Keratinocyte (primary cell): ENCODE results near the gene WNT7B. TPM values are rescaled to one million over a fixed set of nuclear protein-coding genes. Genes with fewer than 3 reads are reported as not detected.

ENCODE experiments used
- DNase-seq: peaks from one replicate; pipeline ENCODE4 v3.0.0-alpha.2; 2011; ENCODE audit warnings: low read depth, missing footprints, low spot score
- FAIRE-seq: peaks from 2 replicates; lab custom pipeline; 2011; peaks lifted over from hg19 to GRCh38; lab: Jason Lieb, UNC
- H2AFZ ChIP-seq: 2 replicates; pipeline ENCODE4 v1.6.0; 2012; ENCODE audit warnings: low read length, control low read depth, inconsistent platforms; ENCODE audit not compliant: control insufficient read depth
- H3K27ac ChIP-seq: 2 replicates; pipeline ENCODE4 v1.5.1; 2011; ENCODE audit warnings: low read length; ENCODE audit not compliant: control insufficient read depth, insufficient read depth
- H3K27me3 ChIP-seq: 3 replicates; pipeline ENCODE4 v1.6.0; 2011; ENCODE audit warnings: low read length; ENCODE audit not compliant: control insufficient read depth, insufficient read depth; ENCODE audit errors: extremely low read depth
- H3K36me3 ChIP-seq, 2 experiments: 2 replicates in 1 of 2; 3 replicates in 1 of 2; pipeline ENCODE4 v1.5.1; 2011; ENCODE audit warnings: low read length in 2 of 2, mild to moderate bottlenecking in 1 of 2; ENCODE audit not compliant: control insufficient read depth in 2 of 2, insufficient read depth in 2 of 2; ENCODE audit errors: extremely low read depth in 1 of 2
- H3K4me1 ChIP-seq: 3 replicates; pipeline ENCODE4 v1.5.1; 2011; ENCODE audit warnings: low read length; ENCODE audit not compliant: control insufficient read depth, insufficient read depth; ENCODE audit errors: extremely low read depth
- H3K4me2 ChIP-seq: 3 replicates; pipeline ENCODE4 v1.6.0; 2011; ENCODE audit warnings: low read depth, low read length; ENCODE audit not compliant: control insufficient read depth, insufficient read depth; ENCODE audit errors: extremely low read depth
- H3K4me3 ChIP-seq, 3 experiments: fragments of 200-600 bp in 1 of 3; sonication (generic) in 1 of 3; 2 replicates in 2 of 3; 3 replicates in 1 of 3; pipeline ENCODE4 v1.5.1; 2011 to 2016; ENCODE audit warnings: low read length in 3 of 3, mild to moderate bottlenecking in 3 of 3, control low read depth in 2 of 3, inconsistent platforms in 1 of 3, low read depth in 1 of 3, mixed read lengths in 1 of 3, mixed run types in 1 of 3, moderate library complexity in 1 of 3; ENCODE audit not compliant: control insufficient read depth in 2 of 3, insufficient read depth in 2 of 3; ENCODE audit errors: extremely low read depth in 1 of 3
- H3K79me2 ChIP-seq: 2 replicates; pipeline ENCODE4 v1.6.0; 2012; ENCODE audit warnings: low read length; ENCODE audit not compliant: control insufficient read depth, insufficient read depth
- H3K9ac ChIP-seq: 3 replicates; pipeline ENCODE4 v1.6.0; 2011; ENCODE audit warnings: low read length; ENCODE audit not compliant: control insufficient read depth, insufficient read depth; ENCODE audit errors: extremely low read depth
- H3K9me1 ChIP-seq: 3 replicates; pipeline ENCODE4 v1.6.0; 2011; ENCODE audit warnings: low read length; ENCODE audit not compliant: control insufficient read depth, insufficient read depth; ENCODE audit errors: extremely low read depth
- H3K9me3 ChIP-seq: 2 replicates; pipeline ENCODE4 v1.5.1; 2012; ENCODE audit warnings: low read depth, low read length; ENCODE audit not compliant: control insufficient read depth
- H4K20me1 ChIP-seq: 3 replicates; pipeline ENCODE4 v1.6.0; 2011; ENCODE audit warnings: low read length; ENCODE audit not compliant: control insufficient read depth, insufficient read depth; ENCODE audit errors: extremely low read depth
- CTCF ChIP-seq, 3 experiments: IDR thresholded peaks in 1 of 3; conservative IDR thresholded peaks in 1 of 3; optimal IDR thresholded peaks in 1 of 3; 2 replicates in 2 of 3; 3 replicates in 1 of 3; pipeline versions ENCODE3 to v1.5.1; 2011; ENCODE audit warnings: low read length in 3 of 3, mild to moderate bottlenecking in 3 of 3, moderate library complexity in 2 of 3, control low read depth in 1 of 3, inconsistent platforms in 1 of 3; ENCODE audit not compliant: insufficient read depth in 2 of 3; ENCODE audit errors: extremely low read depth in 1 of 3
- EZH2 ChIP-seq: IDR thresholded peaks from one replicate; pipeline ENCODE4 v1.6.1; 2012; ENCODE audit warnings: inconsistent platforms, mild to moderate bottlenecking, low read length, moderate library complexity
- dilution Hi-C: fragments of 300-500 bp; cut with MboI; formaldehyde crosslinking; loops from one replicate; pipeline ENCODE4 v1.7.0; 2020; ENCODE audit warnings: low sequenced_read_pairs; ENCODE audit not compliant: extremely low pct_ligation_motif_present
- polyA plus RNA-seq, 5 experiments: library from polyadenylated mRNA; depleted of rRNA in 3 of 5; stranded (reverse) in 3 of 5; stranded (forward) in 1 of 5; unstranded in 1 of 5; fragments of >200 nt; gene quantifications; 1 replicate in 1 of 5; 2 replicates in 3 of 5; 3 replicates in 1 of 5; pipeline versions ENCODE4 v1.2.1 to v1.2.3, GENCODE V29; 2011 to 2012; ENCODE audit warnings: missing spikeins in 2 of 5, low read depth in 1 of 5, low replicate concordance in 1 of 5

WNT7B gene
- polyA plus RNA-seq, 1 donor (not counting 4 experiments of a cell fraction or from before 2014, with no cell fraction given) = 1.7 TPM

DNA sequence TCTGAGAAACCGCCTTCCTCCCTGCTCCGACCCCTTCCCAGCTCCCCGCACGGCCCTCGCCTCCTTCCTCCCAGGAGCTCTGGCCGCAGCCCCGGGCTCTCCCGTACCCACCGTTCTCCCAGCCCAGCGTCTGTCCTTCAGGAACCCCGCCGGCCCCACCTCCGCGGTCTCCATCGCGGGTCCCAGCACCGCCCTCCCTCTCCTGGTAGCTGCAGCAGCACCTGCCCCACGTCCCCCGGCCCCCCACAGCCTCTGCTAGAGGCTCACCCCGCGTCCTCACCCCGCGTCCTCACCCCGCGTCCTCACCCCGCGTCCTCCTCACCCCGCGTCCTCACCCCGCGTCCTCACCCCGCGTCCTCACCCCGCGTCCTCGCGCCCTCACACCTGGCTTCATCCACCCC, 85.9 kb downstream of the WNT7B start:
- Histone ChIP-seq H4K20me1 (no peaks in the 10 kb centered on the region), H3K4me3 (no peak overlapping the region), H3K4me1 (peaks cover 4% of the 10 kb centered on the region), H3K9me1 (no peaks in the 10 kb centered on the region), H3K79me2 (no peaks in the 10 kb centered on the region), H2AFZ (no peak overlapping the region), H3K27ac (no peak overlapping the region), H3K36me3 (no peaks in the 10 kb centered on the region), H3K27me3 (peaks cover 10% of the 10 kb centered on the region), H3K9ac (no peak overlapping the region), H3K4me2 (no peak overlapping the region), H3K9me3 (no peaks in the 10 kb centered on the region)
- no peak for TF ChIP-seq EZH2
- no peak for TF ChIP-seq CTCF (optimal IDR thresholded peaks at IDR 0.05 in 1 of 3, IDR thresholded peaks at IDR 0.05 in 1 of 3, conservative IDR thresholded peaks at IDR 0.05 in 1 of 3; ENCODE audit: extremely low read depth in 1 of 3, insufficient read depth in 2 of 3, low read length in 3 of 3)
- DNase-seq = no peak
- FAIRE-seq = no peak
- dilution Hi-C loops = no loop called here

DNA sequence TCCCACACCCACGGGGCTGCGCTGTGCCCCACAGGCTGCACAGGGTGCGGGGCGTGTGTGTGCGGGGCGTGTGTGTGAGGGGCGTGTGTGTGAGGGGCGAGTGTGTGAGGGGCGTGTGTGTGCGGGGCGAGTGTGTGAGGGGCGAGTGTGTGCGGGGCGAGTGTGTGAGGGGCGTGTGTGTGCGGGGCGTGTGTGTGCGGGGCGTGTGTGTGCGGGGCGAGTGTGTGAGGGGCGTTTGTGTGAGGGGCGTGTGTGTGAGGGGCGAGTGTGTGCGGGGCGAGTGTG, 86.7 kb downstream of the WNT7B start:
- H3K27me3 ChIP-seq = peaks cover 10% of the 10 kb centered on the region
- no peak overlapping the region for H3K4me2 ChIP-seq
- FAIRE-seq (no peak), DNase-seq (no peak)
- TF ChIP-seq EZH2 (no peak), CTCF (optimal IDR thresholded peaks at IDR 0.05 in 1 of 3, IDR thresholded peaks at IDR 0.05 in 1 of 3, conservative IDR thresholded peaks at IDR 0.05 in 1 of 3; ENCODE audit: extremely low read depth in 1 of 3, insufficient read depth in 2 of 3, low read length in 3 of 3) (no peak)
- no peak overlapping the region for H3K4me3 ChIP-seq
- no peaks in the 10 kb centered on the region for H3K36me3 ChIP-seq
- dilution Hi-C loops = no loop called here
- H3K9me3 ChIP-seq = no peaks in the 10 kb centered on the region
- no peaks in the 10 kb centered on the region for H4K20me1 ChIP-seq
- H3K9me1 ChIP-seq = no peaks in the 10 kb centered on the region
- peaks cover 3% of the 10 kb centered on the region for H3K4me1 ChIP-seq
- H3K27ac ChIP-seq = no peak overlapping the region
- H3K9ac ChIP-seq = no peak overlapping the region
- no peaks in the 10 kb centered on the region for H3K79me2 ChIP-seq
- no peak overlapping the region for H2AFZ ChIP-seq
